Testis (tissue), 3 donors: ENCODE measurements around the gene TRIM60. TPM values are rescaled to one million over a fixed set of nuclear protein-coding genes. Genes with fewer than 3 reads are reported as not detected.

Experiments used
- DNase-seq: peaks from one replicate; pipeline ENCODE4 v3.0.0-alpha.2; 2019
- H3K27ac ChIP-seq, 2 donors: fragments of 200-600 bp; sonication (generic); one replicate each; pipeline ENCODE4 v1.5.1; 2019
- H3K27me3 ChIP-seq: fragments of 200-600 bp; sonication (generic); one replicate; pipeline ENCODE4 v1.5.1; 2019
- H3K36me3 ChIP-seq: fragments of 200-600 bp; sonication (generic); one replicate; pipeline ENCODE4 v1.5.1; 2017; ENCODE audit warnings: low read depth; ENCODE audit errors: missing control alignments
- H3K4me1 ChIP-seq: fragments of 200-600 bp; sonication (generic); one replicate; pipeline ENCODE4 v1.5.1; 2019
- H3K4me3 ChIP-seq, 2 donors: fragments of 200-600 bp; sonication (generic); one replicate each; pipeline ENCODE4 v1.5.1; 2017 to 2019
- H3K9me3 ChIP-seq: fragments of 200-600 bp; sonication (generic); one replicate; pipeline ENCODE4 v1.5.1; 2017
- CTCF ChIP-seq, 3 experiments: fragments of 450-650 bp in 2 of 3; fragments of 200-600 bp in 1 of 3; sonication (generic) in 1 of 3; IDR thresholded peaks; one replicate each; pipeline ENCODE4 v1.5.1; 2016 to 2019; ENCODE audit warnings: antibody characterized with exemption in 3 of 3, mild to moderate bottlenecking in 2 of 3, moderate library complexity in 1 of 3
- POLR2A ChIP-seq: fragments of 450-650 bp; IDR thresholded peaks from one replicate; pipeline ENCODE4 v1.6.1; 2017; ENCODE audit warnings: antibody characterized with exemption, mild to moderate bottlenecking, moderate library complexity
- WGBS, 2 donors: methylation state at CpG; one replicate each; pipeline ENCODE4 v1.1.5; 2018; 5-methylcytosine and 5-hydroxymethylcytosine counted together
- intact Hi-C: fragments of 100-400 bp; cut with DNase I; formaldehyde crosslinking; loops from one replicate; pipeline ENCODE4 v1.15.1; 2023; ENCODE audit warnings: low total_unique reads
- polyA plus RNA-seq: library from polyadenylated mRNA; stranded (reverse); fragments of 350-450 nt; fragmentation: Illumina TruSeq; extraction: RNeasy Lipid Tissue Mini Kit (QIAGEN cat#74804); gene quantifications from one replicate; pipeline ENCODE4 v1.2.3, GENCODE V29; 2014; ENCODE audit warnings: low read depth, low replicate concordance; ENCODE audit not compliant: insufficient read depth
- total RNA-seq, 2 donors: library from RNA; depleted of rRNA; stranded (reverse); fragments of >200 nt; gene quantifications; one replicate each; pipeline ENCODE4 v1.2.3, GENCODE V29; 2016

Gene TRIM60
- total and polyA plus RNA-seq, 3 donors from 2014 or later, result 0.79 to 3.9 (median 1.1) TPM

GRCh38 chr4:165053645-165054044 lies 21.8 kb downstream of the TRIM60 start, which contains the start of gene TRIM75:
Gene TRIM75, plus strand, starts transcription at chr4:165053866. Its CDS starts 5,282 bp downstream, at chr4:165059148.
- no peaks in the 10 kb centered on the region for H3K27me3 ChIP-seq
- no peaks in the 10 kb centered on the region for H3K9me3 ChIP-seq
- TF ChIP-seq POLR2A (no peak), CTCF (IDR thresholded peaks at IDR 0.05) (no peak)
- 63 to 70% methylated on average over 6 of the region's 6 CpGs for WGBS, 2 donors
- H3K4me3 ChIP-seq, result no peak within 1 kb of the TSS
- intact Hi-C loops, result no loop called here
- H3K27ac ChIP-seq, result no peak within 1 kb of the TSS
- no peak for DNase-seq
- no peaks in the 10 kb centered on the region for H3K4me1 ChIP-seq
- H3K36me3 ChIP-seq, result no peaks in the 10 kb centered on the region

GRCh38 chr4:165055601-165056000 lies 23.8 kb downstream of the TRIM60 start:
- Histone ChIP-seq H3K4me3 (no peak overlapping the region), H3K36me3 (no peaks in the 10 kb centered on the region), H3K27me3 (no peaks in the 10 kb centered on the region), H3K27ac (no peak overlapping the region), H3K4me1 (peaks cover 4% of the 10 kb centered on the region), H3K9me3 (no peaks in the 10 kb centered on the region)
- 87 to 93% methylated on average over 9 of the region's 9 CpGs for WGBS, 2 donors
- TF ChIP-seq CTCF (IDR thresholded peaks at IDR 0.05), result no peak
- no peak for TF ChIP-seq POLR2A
- intact Hi-C loops, result no loop called here
- DNase-seq, result no peak

- no peak for DNase-seq
- intact Hi-C loops, result no loop called here
- Histone ChIP-seq H3K4me1 (peaks cover 6% of the 10 kb centered on the region), H3K36me3 (no peaks in the 10 kb centered on the region), H3K27me3 (no peaks in the 10 kb centered on the region), H3K9me3 (no peaks in the 10 kb centered on the region), H3K27ac (no peak overlapping the region), H3K4me3 (no peak overlapping the region)
- TF ChIP-seq CTCF (IDR thresholded peaks at IDR 0.05) (no peak), POLR2A (no peak)
- WGBS, 2 donors, result 41 to 44% methylated on average over 2 of the region's 2 CpGs
Observed at GRCh38 chr4:165058666-165059065, 26.9 kb downstream of the TRIM60 start.

- Histone ChIP-seq H3K4me3 (no peak overlapping the region), H3K27me3 (no peaks in the 10 kb centered on the region), H3K36me3 (no peaks in the 10 kb centered on the region), H3K27ac (no peak overlapping the region), H3K9me3 (no peaks in the 10 kb centered on the region), H3K4me1 (peaks cover 6% of the 10 kb centered on the region)
- no peak for DNase-seq
- WGBS, 2 donors, result 77% methylated on average over 4 of the region's 4 CpGs
- TF ChIP-seq POLR2A (no peak), CTCF (IDR thresholded peaks at IDR 0.05) (no peak)
- intact Hi-C loops, result no loop called here
Observed at GRCh38 chr4:165059386-165059785, 27.6 kb downstream of the TRIM60 start.

- Histone ChIP-seq H3K27me3 (no peaks in the 10 kb centered on the region), H3K36me3 (no peaks in the 10 kb centered on the region), H3K27ac (no peak overlapping the region), H3K4me3 (no peak overlapping the region), H3K4me1 (peaks cover 6% of the 10 kb centered on the region), H3K9me3 (no peaks in the 10 kb centered on the region)
- TF ChIP-seq CTCF (IDR thresholded peaks at IDR 0.05) (peak in 1 of 3 experiments; percentile 30), POLR2A (no peak)
- intact Hi-C loops, result no loop called here
- DNase-seq, result no peak
- 43 to 60% methylated on average over 1 of the region's 1 CpG for WGBS, 2 donors
Observed at GRCh38 chr4:165060938-165061337, 29.1 kb downstream of the TRIM60 start.
